Measurements from ENCODE around the gene B3GNT5. TPM values are rescaled to one million over a fixed set of nuclear protein-coding genes. Genes with fewer than 3 reads are reported as not detected.
A peak's percentile ranks its signal among the peaks of the same experiment; 100 is the strongest.

Gene B3GNT5
- polyA plus RNA-seq, 3 donors, result 14.1 to 17.7 (median 14.2) TPM

DNA sequence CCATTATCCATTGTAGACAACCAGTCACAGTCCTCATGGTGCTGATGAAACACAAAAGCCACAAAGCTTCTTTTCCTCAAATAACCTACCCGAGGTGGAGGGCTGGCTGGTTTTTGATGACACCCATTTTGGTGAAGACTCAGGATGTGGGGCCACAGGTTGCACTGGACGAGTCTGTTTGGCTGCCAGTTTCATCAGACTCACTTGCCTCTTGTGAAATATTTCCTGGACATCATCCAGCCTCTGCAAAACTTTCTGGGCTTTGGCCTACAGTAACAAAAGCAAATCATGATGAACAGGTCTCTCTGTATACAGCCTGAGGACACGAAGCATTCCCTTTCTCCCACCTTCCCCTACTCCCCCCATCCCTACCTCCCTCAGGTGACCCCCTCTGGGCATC, 42.2 kb downstream of the B3GNT5 start:
- no peaks in the 10 kb centered on the region for H3K36me3 Mint-ChIP-seq
- no peaks in the 10 kb centered on the region for H3K27me3 ChIP-seq (ENCODE audit: control insufficient read depth in 2 of 2, insufficient read depth in 2 of 2, low read length in 2 of 2)
- intact Hi-C loops (cut with micrococcal nuclease), result loop anchor here (5.0 to 10.0 kb wide), 2 partner anchors 38 to 90 kb away; no protein-coding TSS in a partner anchor
- peaks cover 37 to 43% of the 10 kb centered on the region in 2 donors for H3K4me1 ChIP-seq (ENCODE audit: control insufficient read depth in 1 of 2, insufficient read depth in 2 of 2, low read length in 2 of 2)
- H4K20me1 ChIP-seq (ENCODE audit: insufficient read depth, low read length), result no peaks in the 10 kb centered on the region
- H3K36me3 ChIP-seq (replicated peaks in 1 of 2; ENCODE audit: control insufficient read depth in 1 of 2, insufficient read depth in 2 of 2, low read length in 2 of 2), result no peaks in the 10 kb centered on the region
- 3% methylated on average over 3 of the region's 3 CpGs for WGBS (ENCODE audit: insufficient coverage)
- no peak for TF ChIP-seq CTCF (IDR thresholded peaks at IDR 0.05)
- no peaks in the 10 kb centered on the region for H3K79me2 ChIP-seq (ENCODE audit: insufficient read depth, low read length)
- H3K9me3 ChIP-seq (replicated peaks in 1 of 2; ENCODE audit: control insufficient read depth in 1 of 2, insufficient read depth in 1 of 2, low read length in 2 of 2), result no peaks in the 10 kb centered on the region
- no peak overlapping the region for H3K4me3 Mint-ChIP-seq
- no peak overlapping the region for H2AFZ ChIP-seq (ENCODE audit: insufficient read depth, low read depth, low read length, poor library complexity, severe bottlenecking)
- H3K4me2 ChIP-seq (replicated peaks; ENCODE audit: extremely low read depth, low read length, poor library complexity, severe bottlenecking), result peak overlapping the region; percentile 19
- peaks cover 41% of the 10 kb centered on the region for H3K4me1 Mint-ChIP-seq
- peak overlapping the region; percentile 66 to 92 (median 80) for H3K27ac Mint-ChIP-seq
- H3K9ac ChIP-seq (ENCODE audit: insufficient read depth, low read length, poor library complexity, severe bottlenecking), result no peak overlapping the region
- H3K9me3 Mint-ChIP-seq, result peaks cover 0 to 8% (median 1%) of the 10 kb centered on the region in 7 donors
- H3K4me3 ChIP-seq (replicated peaks in 1 of 3; ENCODE audit: low read depth in 2 of 3, low read length in 3 of 3), result no peak overlapping the region
- H3K27me3 Mint-ChIP-seq (ENCODE audit: low read depth in 3 of 3), result no peaks in the 10 kb centered on the region
- peak overlapping the region; percentile 2 to 23 for H3K27ac ChIP-seq (ENCODE audit: low read depth in 1 of 2, low read length in 2 of 2)
- DNase-seq, result peak; percentile 74 to 85 (median 80)

DNA sequence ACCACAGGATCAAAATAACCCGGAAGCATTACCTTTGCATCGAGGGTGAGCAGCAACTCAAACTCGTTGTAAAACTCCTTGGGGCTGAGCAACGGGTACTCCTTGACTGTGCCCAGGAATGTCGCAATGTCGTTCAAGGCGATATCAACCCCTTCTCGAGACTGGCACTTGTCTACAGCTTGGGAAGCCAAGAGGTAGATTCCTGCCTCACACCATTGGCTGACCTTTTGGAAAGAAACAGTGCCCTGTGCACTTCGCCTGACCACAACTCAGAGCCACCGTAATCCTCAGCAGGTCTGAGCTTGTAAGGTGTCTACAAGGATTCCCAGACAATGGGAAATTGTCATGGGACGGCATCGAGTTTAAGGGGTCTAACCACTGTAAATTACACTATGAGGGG, 43.9 kb downstream of the B3GNT5 start:
- H3K27ac ChIP-seq (ENCODE audit: low read depth in 1 of 2, low read length in 2 of 2), result no peak overlapping the region
- peak overlapping the region in 3 of 7 donors; percentile 46 to 69 (median 54) for H3K27ac Mint-ChIP-seq
- H3K36me3 ChIP-seq (replicated peaks in 1 of 2; ENCODE audit: control insufficient read depth in 1 of 2, insufficient read depth in 2 of 2, low read length in 2 of 2), result no peaks in the 10 kb centered on the region
- no peak overlapping the region for H3K4me3 ChIP-seq (replicated peaks in 1 of 3; ENCODE audit: low read depth in 2 of 3, low read length in 3 of 3)
- no peaks in the 10 kb centered on the region for H3K9me3 ChIP-seq (replicated peaks in 1 of 2; ENCODE audit: control insufficient read depth in 1 of 2, insufficient read depth in 1 of 2, low read length in 2 of 2)
- H3K9me3 Mint-ChIP-seq, result peaks cover 0 to 8% (median 1%) of the 10 kb centered on the region in 7 donors
- peaks cover 38 to 43% of the 10 kb centered on the region in 2 donors for H3K4me1 ChIP-seq (ENCODE audit: control insufficient read depth in 1 of 2, insufficient read depth in 2 of 2, low read length in 2 of 2)
- H2AFZ ChIP-seq (ENCODE audit: insufficient read depth, low read depth, low read length, poor library complexity, severe bottlenecking), result no peak overlapping the region
- peaks cover 48% of the 10 kb centered on the region for H3K4me1 Mint-ChIP-seq
- H3K79me2 ChIP-seq (ENCODE audit: insufficient read depth, low read length), result no peaks in the 10 kb centered on the region
- 50% methylated on average over 8 of the region's 12 CpGs for WGBS (ENCODE audit: insufficient coverage)
- H4K20me1 ChIP-seq (ENCODE audit: insufficient read depth, low read length), result no peaks in the 10 kb centered on the region
- no peak overlapping the region for H3K4me3 Mint-ChIP-seq
- no peak for DNase-seq
- intact Hi-C loops (cut with micrococcal nuclease), result loop anchor here (5.0 to 10.0 kb wide), 2 partner anchors 40 to 88 kb away; no protein-coding TSS in a partner anchor
- H3K4me2 ChIP-seq (replicated peaks; ENCODE audit: extremely low read depth, low read length, poor library complexity, severe bottlenecking), result no peak overlapping the region
- no peak for TF ChIP-seq CTCF (IDR thresholded peaks at IDR 0.05)
- no peak overlapping the region for H3K9ac ChIP-seq (ENCODE audit: insufficient read depth, low read length, poor library complexity, severe bottlenecking)
- H3K27me3 Mint-ChIP-seq (ENCODE audit: low read depth in 3 of 3), result no peaks in the 10 kb centered on the region
- no peaks in the 10 kb centered on the region for H3K27me3 ChIP-seq (ENCODE audit: control insufficient read depth in 2 of 2, insufficient read depth in 2 of 2, low read length in 2 of 2)
- no peaks in the 10 kb centered on the region for H3K36me3 Mint-ChIP-seq

Measured in CD14-positive monocyte (primary cell).